HTERT RPE-1 (cell line): ENCODE measurements around the gene F12.
"Not testable (repeated sequence)": the region's sequence is repeated elsewhere in the genome, so short reads cannot be mapped to it uniquely, and the experiment has no call there.

Experiments used
- in situ Hi-C: fragments of 300-500 bp; cut with MboI; formaldehyde crosslinking; loops from 4 replicates; pipeline ENCODE4 v1.14.3; 2020; ENCODE audit warnings: low sequenced_read_pairs

The F12 gene

GRCh38 chr5:177389241-177390169, 19.9 kb downstream of the F12 start:
- in situ Hi-C loops, result no loop called here

DNA sequence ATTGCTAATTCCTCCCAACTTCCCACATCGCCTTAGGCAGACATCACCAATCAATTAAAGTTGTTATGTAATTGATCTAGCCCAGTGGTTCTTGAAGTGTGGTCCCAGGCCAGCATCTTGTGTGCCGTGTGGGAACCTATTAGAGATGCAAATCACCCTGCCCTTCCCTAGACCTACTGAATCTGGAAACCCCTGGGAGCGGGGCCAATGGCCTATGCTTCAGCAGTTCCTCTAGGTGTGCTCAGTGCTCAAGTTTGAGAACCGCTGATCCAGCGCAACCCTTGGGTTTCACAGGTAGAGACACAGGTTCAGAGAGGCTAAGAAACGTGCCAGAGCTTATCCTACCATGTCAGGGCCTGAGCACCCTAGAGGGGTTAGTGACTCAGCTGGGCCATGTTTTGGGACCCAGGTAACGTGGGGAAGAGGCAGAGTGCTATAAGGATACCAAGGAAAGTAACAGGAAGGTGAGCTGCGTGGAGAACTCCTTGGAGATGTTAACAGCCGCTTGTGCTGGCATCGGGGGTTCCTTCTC, 20.8 kb downstream of the F12 start:
- in situ Hi-C loops, result no loop called here

- in situ Hi-C loops, result no loop called here
These were observed 22.0 kb downstream of the F12 start for GRCh38 chr5:177387405-177387804.

DNA sequence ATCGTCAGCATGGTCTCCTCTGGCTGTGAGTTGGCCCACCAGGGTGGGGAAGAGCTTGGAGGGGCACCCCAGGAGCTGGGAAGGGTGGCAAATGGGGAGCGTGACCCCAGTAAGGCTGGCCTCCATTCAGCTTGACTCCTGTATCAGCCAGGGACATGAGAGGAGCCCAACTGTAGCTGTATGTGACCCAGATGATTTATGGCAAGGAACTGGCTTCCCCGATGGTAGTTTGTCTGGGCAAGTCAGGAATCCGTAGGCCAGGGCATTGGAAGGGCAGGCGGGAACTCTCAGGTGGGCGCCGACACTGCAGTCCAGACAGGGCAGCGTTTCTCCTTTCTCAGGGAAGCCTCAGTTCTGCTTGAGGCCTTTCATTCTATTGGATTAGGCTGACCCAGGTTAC, 22.8 kb downstream of the F12 start:
- in situ Hi-C loops, result no loop called here

DNA sequence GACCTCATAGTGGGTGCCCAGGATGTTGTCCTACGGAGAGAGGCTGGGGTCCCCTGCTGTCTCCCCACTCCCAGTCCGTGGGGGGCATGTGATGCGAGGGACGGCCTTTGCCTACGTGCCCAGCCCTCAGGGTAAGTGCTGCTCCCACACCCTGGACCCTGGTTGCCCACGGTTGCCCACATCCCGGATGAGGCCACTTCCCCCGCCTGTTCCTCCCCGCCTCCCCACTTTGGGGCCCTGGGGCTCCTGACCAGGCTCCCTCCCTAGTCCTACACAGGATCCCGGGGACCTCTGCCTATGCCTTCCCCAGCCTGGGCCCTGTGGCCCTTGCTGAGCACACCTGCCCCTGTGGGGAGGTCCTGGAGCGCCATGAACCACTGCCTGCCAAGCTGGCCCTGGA, 23.6 kb downstream of the F12 start:
- in situ Hi-C loops, result no loop called here

- in situ Hi-C loops, result no loop called here
These were observed 25.2 kb downstream of the F12 start, which contains the start of gene SLC34A1 for GRCh38 chr5:177384134-177384533. Gene SLC34A1 (plus strand): TSS chr5:177384434. CDS start chr5:177385742, 1,308 bp downstream.

DNA sequence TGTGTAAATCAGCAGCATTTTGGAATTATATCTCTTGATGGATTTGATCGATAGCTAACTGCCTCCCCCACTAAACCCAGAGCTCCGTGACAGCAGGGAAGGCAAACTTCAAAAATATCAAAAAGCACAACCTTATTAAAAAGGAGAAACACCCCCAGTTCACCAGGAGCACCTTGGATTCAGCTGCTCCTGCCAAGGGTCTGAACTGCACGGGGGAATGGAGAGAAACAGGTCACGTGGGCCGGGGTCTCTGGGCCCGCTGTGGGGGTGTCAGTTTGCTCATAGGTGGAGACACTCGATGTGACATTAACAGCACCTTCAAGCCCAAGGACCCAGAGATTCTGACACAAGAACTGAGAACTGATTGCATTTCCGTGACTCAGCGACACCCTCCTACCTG, 26.2 kb downstream of the F12 start:
- in situ Hi-C loops, result no loop called here

DNA sequence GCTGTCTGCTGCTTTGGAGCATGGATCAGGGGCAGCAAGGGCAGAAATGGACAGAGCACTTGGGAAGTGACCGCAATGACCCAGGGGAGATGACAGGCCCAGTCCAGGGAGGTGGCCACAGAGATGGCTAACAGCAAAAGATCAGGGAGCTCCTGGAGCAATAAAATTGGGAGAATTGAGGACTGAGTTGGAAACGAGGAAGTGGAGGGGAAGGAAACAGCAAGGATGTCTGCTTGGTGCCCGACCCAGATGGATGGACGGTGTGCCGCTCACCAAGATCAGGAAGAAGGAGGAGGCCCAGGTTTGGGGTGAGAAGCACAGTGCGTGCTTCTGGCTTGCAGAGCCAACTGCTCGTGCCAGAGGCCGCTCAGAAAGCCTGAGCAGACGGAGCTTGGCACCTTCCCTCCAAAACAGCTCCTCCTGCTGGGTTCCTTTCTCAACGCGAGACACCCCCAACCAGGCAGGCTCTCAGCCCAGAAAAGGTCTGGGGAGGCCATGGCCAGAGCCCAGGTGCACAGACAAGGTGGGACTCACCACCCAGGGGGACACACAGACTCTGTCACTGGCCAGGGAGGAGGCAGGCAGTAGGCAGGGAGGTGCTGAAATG, 26.8 kb downstream of the F12 start:
- in situ Hi-C loops, result no loop called here

- in situ Hi-C loops, result no loop called here
These were observed 28.6 kb downstream of the F12 start for GRCh38 chr5:177380805-177381126.

DNA sequence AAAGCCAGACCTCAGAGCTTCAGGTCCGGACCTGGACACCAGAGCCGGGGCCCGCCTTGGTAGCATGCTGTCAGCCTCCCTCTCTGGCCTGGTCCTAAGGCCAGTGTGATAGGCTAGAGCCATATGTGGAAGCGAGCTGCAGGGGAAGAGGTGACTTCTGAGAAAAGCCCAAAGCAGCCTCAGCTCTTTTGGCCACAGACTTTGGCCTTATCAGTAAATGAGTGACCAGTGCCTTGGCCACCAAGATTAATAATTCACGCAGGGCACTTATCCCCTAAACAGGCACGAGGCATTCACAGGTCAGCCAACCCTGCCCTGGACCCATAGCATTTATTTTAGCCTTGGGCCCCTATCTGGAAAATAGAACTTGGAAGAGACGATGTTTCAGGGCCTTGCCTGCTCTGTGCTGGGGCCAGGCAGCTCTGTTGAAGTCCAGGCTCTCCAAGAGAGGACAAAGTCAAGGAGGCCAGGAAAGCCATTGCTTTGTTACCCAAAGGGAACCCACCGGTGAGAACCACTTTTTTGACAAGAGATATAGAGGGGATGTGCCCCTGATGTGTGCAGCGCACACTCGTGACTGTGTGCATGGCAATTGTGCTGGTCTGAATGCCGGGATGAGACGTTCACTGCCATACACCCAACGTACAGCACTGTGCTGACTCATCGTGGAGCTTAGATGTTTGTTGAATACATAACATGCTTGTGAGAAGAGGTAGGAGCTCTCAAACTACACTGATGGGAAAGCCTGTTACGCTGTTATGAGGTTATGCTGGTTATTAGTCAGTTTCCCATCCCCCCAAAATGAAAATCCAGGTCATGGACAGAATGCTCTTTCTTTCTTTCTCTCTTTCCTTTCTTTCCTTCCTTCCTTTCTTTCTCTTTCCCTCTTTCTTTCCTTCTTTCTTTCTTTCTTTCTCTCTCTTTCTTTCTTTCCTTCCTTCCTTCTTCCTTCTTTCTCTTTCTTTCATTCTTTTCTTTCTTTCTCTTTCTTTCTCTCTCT, 30.2 kb downstream of the F12 start:
- in situ Hi-C loops, result no loop called here

GRCh38 chr5:177377851-177378776, 31.2 kb downstream of the F12 start:
- in situ Hi-C loops, result no loop called here

DNA sequence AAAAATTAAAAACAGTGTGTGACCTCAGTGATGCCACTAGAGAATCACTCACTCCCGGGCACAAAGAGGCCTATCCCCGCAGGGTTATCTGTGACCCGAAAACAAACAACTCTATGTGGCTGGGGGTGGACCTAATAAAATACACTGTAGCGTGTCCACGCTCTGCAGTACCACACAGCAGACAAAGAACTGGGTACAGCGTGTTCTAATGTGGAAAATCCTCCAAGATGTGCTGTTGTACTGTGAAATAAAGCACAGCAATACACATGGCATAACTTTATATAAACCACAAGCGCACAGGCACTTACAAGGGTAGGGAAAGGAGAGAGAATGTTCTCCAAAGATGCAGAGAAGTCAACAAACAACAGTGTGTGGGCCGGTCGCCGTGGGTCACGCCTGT, 33.3 kb downstream of the F12 start:
- in situ Hi-C loops, result no loop called here

DNA sequence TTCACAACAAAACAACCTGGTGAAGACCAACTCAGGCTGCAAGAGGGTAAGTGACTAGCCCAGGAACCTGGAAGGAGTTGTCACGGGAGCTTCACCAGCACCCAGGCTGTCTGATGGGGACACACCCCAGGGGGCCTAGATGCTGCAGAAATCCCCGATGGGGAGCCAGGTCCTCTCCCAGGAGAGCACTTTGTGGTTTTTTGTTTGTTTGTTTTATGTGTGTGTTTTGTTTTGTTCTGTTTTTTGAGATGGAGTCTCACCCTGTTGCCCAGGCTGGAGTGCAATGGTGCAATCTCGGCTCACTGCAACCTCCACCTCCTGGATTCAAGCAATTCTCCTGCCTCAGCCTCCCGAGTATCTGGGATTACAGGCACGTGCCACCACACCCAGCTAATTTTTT, 33.8 kb downstream of the F12 start:
- in situ Hi-C loops, result not testable (repeated sequence)

- in situ Hi-C loops, result no loop called here
These were observed 35.2 kb downstream of the F12 start for GRCh38 chr5:177374211-177374610.

DNA sequence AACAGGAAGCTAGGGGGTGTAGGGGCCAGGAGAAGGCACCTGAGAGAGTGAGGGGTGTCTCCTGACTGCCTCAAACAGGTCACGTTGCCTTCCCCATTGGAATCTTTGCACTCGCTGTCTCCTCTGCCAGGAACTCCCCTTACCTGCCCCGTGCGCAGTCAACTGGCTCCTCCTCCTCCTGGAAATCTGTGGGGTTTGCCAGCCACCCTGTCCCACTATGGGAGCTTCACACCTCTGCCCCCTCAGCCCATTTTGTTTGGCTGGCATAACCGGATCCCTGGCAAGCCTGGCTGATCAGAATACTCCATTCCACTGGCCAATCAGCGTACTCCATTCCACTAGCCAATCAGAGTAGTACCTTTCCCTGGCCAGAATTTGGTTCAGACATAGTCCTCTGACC, 35.6 kb downstream of the F12 start:
- in situ Hi-C loops, result no loop called here

DNA sequence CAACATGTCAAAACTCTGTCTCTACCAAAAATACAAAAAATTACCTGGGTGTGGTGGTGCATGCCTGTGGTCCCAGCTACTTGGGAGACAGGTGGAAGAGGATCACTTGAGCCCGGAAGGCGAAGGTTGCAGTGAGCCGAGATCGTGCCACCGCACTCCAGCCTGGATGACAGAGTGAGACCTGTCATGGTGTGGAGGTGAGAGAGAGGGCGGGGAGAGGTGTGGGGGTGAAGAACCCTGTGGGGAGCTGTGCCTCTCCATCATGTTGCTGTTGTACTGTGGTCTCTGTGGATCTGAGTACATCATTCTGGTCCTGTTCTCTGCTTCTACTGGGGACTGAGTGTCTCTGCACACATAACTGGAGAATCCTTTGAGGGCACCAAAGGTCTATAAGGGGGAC, 36.5 kb downstream of the F12 start:
- in situ Hi-C loops, result no loop called here

GRCh38 chr5:177372034-177372896, 37.1 kb downstream of the F12 start:
- in situ Hi-C loops, result no loop called here

GRCh38 chr5:177371120-177372033, 38.0 kb downstream of the F12 start:
- in situ Hi-C loops, result no loop called here
